Esophagus (tissue), 2 donors: ENCODE measurements around the gene CTNNA2. TPM values are rescaled to one million over a fixed set of nuclear protein-coding genes. Genes with fewer than 3 reads are reported as not detected.

Experiments used
- H3K27ac ChIP-seq, 2 donors: one replicate each; pipeline ENCODE4 v1.5.1; 2013; ENCODE audit warnings: low read depth in 2 of 2, mild to moderate bottlenecking in 2 of 2, inconsistent platforms in 1 of 2, low read length in 1 of 2, moderate library complexity in 1 of 2
- H3K27me3 ChIP-seq, 2 donors: one replicate each; pipeline ENCODE4 v1.6.1; 2013; ENCODE audit warnings: low read length in 2 of 2, control low read depth in 1 of 2, mild to moderate bottlenecking in 1 of 2; ENCODE audit not compliant: insufficient read depth in 2 of 2, control insufficient read depth in 1 of 2
- H3K36me3 ChIP-seq, 2 donors: one replicate each; pipeline ENCODE4 v1.6.1; 2013; ENCODE audit warnings: low read length in 1 of 2; ENCODE audit not compliant: control insufficient read depth in 2 of 2, insufficient read depth in 2 of 2
- H3K4me1 ChIP-seq, 2 donors: one replicate each; pipeline ENCODE4 v1.6.1; 2013; ENCODE audit warnings: low read length in 1 of 2; ENCODE audit not compliant: control insufficient read depth in 2 of 2, insufficient read depth in 2 of 2
- H3K4me3 ChIP-seq, 2 donors: one replicate each; pipeline ENCODE4 v1.5.1; 2013; ENCODE audit warnings: low read length in 2 of 2, mild to moderate bottlenecking in 2 of 2, low read depth in 1 of 2, moderate library complexity in 1 of 2
- H3K9me3 ChIP-seq, 2 donors: one replicate each; pipeline ENCODE4 v1.6.1; 2013; ENCODE audit warnings: mild to moderate bottlenecking in 2 of 2, low read depth in 1 of 2, low read length in 1 of 2, moderate library complexity in 1 of 2; ENCODE audit not compliant: control insufficient read depth in 2 of 2, insufficient read depth in 1 of 2
- WGBS, 2 donors: extraction: QIAGEN DNeasy Blood & Tissue Kit; methylation state at CpG; one replicate each; pipeline ENCODE4 v1.1.7; 2013; 5-methylcytosine and 5-hydroxymethylcytosine counted together
- polyA plus RNA-seq, 2 donors: library from polyadenylated mRNA; stranded (reverse); fragments of 200-250 nt; gene quantifications; one replicate each; pipeline ENCODE4 v1.2.3, GENCODE V29; 2013
- donor health status: healthy with polysubstance abuse.
- donor health status: Bipolar disorder and iron deficiency.

Gene CTNNA2
- polyA plus RNA-seq, 2 donors: 0.02 TPM; not detected in 1

GRCh38 chr2:79627237-79627636 is 114.4 kb downstream of the CTNNA2 start:
- Histone ChIP-seq H3K27ac (no peak overlapping the region), H3K4me3 (no peak overlapping the region), H3K4me1 (no peaks in the 10 kb centered on the region), H3K9me3 (no peaks in the 10 kb centered on the region), H3K27me3 (no peaks in the 10 kb centered on the region), H3K36me3 (no peaks in the 10 kb centered on the region)
- WGBS, 2 donors: 63 to 67% methylated on average over 5 of the region's 5 CpGs

- WGBS, 2 donors: 72 to 77% methylated on average over 3 of the region's 3 CpGs
- no peaks in the 10 kb centered on the region for H3K36me3 ChIP-seq
- H3K4me1 ChIP-seq: no peaks in the 10 kb centered on the region
- H3K9me3 ChIP-seq: no peaks in the 10 kb centered on the region
- H3K27me3 ChIP-seq: no peaks in the 10 kb centered on the region
- no peak overlapping the region for H3K27ac ChIP-seq
- H3K4me3 ChIP-seq: no peak overlapping the region
Measured at GRCh38 chr2:79630060-79630459, 117.2 kb downstream of the CTNNA2 start.

GRCh38 chr2:79630972-79631557 is 118.2 kb downstream of the CTNNA2 start:
- H3K4me3 ChIP-seq: no peak overlapping the region
- no peaks in the 10 kb centered on the region for H3K9me3 ChIP-seq
- no peaks in the 10 kb centered on the region for H3K27me3 ChIP-seq
- H3K27ac ChIP-seq: no peak overlapping the region
- no peaks in the 10 kb centered on the region for H3K4me1 ChIP-seq
- 45 to 53% methylated on average over 7 of the region's 7 CpGs for WGBS, 2 donors
- H3K36me3 ChIP-seq: no peaks in the 10 kb centered on the region

DNA sequence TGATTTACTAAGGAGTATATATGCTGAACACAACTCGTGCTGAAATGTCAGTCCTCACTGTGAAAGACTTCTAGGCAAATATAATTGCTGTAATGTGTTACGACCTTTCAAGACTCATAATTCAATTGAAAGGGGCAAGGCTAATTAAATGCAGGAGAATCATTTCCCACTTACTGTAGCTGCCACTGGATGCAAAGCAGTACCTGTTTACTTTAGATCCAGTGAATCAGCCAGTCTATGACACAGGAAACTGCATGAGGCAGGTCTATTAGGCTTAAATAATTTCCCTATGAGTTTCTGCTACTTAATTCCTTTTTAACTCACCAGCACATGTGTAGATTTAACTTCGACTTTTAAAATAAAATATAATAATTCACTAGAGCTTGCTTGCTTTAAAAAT is 125.6 kb downstream of the CTNNA2 start:
- 58 to 70% methylated on average over 3 of the region's 3 CpGs for WGBS, 2 donors
- Histone ChIP-seq H3K4me3 (no peak overlapping the region), H3K9me3 (no peaks in the 10 kb centered on the region), H3K36me3 (no peaks in the 10 kb centered on the region), H3K4me1 (no peaks in the 10 kb centered on the region), H3K27me3 (no peaks in the 10 kb centered on the region), H3K27ac (no peak overlapping the region)

DNA sequence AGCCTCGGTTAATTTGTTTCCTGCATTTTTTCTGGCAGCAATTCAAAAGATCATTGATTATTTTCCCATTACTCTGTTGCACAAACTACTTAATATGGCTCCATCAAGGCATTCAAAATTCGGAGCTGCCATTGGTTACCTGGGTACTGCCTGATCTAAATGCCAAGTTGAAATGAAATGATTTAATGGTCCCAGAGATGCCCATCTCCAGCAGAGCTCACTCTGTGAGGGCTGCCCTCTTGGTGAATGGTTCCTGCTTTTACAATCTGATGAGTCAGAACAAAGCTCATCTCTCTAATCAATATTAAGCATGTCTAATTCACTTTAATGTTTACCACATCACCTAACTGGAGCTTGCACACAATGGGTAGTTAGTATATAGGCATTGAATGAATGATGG is 126.1 kb downstream of the CTNNA2 start:
- no peak overlapping the region for H3K4me3 ChIP-seq
- 50 to 61% methylated on average over 2 of the region's 2 CpGs for WGBS, 2 donors
- no peaks in the 10 kb centered on the region for H3K36me3 ChIP-seq
- H3K9me3 ChIP-seq: no peaks in the 10 kb centered on the region
- H3K27me3 ChIP-seq: no peaks in the 10 kb centered on the region
- H3K4me1 ChIP-seq: no peaks in the 10 kb centered on the region
- no peak overlapping the region for H3K27ac ChIP-seq

GRCh38 chr2:79640001-79640400 is 127.2 kb downstream of the CTNNA2 start:
- Histone ChIP-seq H3K4me3 (no peak overlapping the region), H3K4me1 (no peaks in the 10 kb centered on the region), H3K9me3 (no peaks in the 10 kb centered on the region), H3K27me3 (no peaks in the 10 kb centered on the region), H3K36me3 (no peaks in the 10 kb centered on the region), H3K27ac (no peak overlapping the region)
- WGBS, 2 donors: 25 to 43% methylated on average over 2 of the region's 2 CpGs

DNA sequence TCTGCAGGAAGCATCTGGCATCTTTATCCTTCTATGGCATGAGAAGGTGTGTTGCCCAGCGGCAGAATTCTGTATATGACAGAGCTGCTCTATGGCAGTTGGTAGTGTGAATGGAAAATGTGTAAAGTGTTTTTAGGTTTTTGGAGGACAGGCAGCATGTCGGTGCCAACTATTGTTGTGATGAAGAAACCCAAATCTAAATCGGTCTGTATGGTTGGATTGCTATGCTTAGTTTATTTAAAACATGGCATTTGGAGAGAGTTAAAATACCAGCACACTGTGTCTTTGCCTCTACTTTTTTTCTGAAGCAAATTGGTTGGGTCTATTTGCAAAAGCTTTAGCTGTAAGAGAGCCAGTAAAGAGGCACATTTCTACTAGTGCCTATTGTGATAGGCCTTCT is 136.7 kb downstream of the CTNNA2 start:
- no peaks in the 10 kb centered on the region for H3K9me3 ChIP-seq
- 89 to 92% methylated on average over 3 of the region's 3 CpGs for WGBS, 2 donors
- no peak overlapping the region for H3K4me3 ChIP-seq
- H3K36me3 ChIP-seq: no peaks in the 10 kb centered on the region
- no peaks in the 10 kb centered on the region for H3K27me3 ChIP-seq
- no peak overlapping the region for H3K27ac ChIP-seq
- no peaks in the 10 kb centered on the region for H3K4me1 ChIP-seq

DNA sequence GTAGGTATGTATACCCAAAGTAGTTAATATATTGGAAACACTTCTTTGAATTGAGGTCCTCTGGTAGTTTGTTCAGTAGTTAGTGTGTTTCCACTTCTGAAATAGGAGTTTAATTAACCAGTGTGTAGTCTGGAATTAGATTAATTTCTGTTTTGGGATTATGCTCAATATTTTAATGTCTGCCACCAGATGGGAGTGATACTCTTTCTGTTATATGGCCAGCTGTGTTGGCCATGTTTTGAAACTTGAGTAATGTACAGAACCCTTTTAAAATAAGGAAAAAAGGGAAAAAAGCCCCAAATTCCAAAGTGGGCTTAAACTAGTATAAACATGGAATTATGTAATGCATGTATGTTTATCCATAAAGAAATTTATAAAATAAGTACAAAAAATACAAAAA is 147.7 kb downstream of the CTNNA2 start:
- Histone ChIP-seq H3K4me3 (no peak overlapping the region), H3K27ac (no peak overlapping the region), H3K27me3 (no peaks in the 10 kb centered on the region), H3K9me3 (no peaks in the 10 kb centered on the region), H3K4me1 (no peaks in the 10 kb centered on the region), H3K36me3 (no peaks in the 10 kb centered on the region)

GRCh38 chr2:79665091-79665490 is 152.2 kb downstream of the CTNNA2 start:
- H3K4me1 ChIP-seq: peaks cover 0 to 2% of the 10 kb centered on the region in 2 donors
- no peak overlapping the region for H3K4me3 ChIP-seq
- 74 to 81% methylated on average over 2 of the region's 2 CpGs for WGBS, 2 donors
- H3K9me3 ChIP-seq: peaks cover 4 to 5% of the 10 kb centered on the region in 2 donors
- H3K27ac ChIP-seq: no peak overlapping the region
- H3K36me3 ChIP-seq: no peaks in the 10 kb centered on the region
- no peaks in the 10 kb centered on the region for H3K27me3 ChIP-seq

GRCh38 chr2:79666430-79666829 is 153.6 kb downstream of the CTNNA2 start:
- H3K27me3 ChIP-seq: no peaks in the 10 kb centered on the region
- H3K27ac ChIP-seq: no peak overlapping the region
- no peaks in the 10 kb centered on the region for H3K36me3 ChIP-seq
- H3K4me3 ChIP-seq: no peak overlapping the region
- H3K9me3 ChIP-seq: peaks cover 6 to 7% of the 10 kb centered on the region in 2 donors
- 73% methylated on average over 4 of the region's 4 CpGs for WGBS, 2 donors
- peaks cover 0 to 2% of the 10 kb centered on the region in 2 donors for H3K4me1 ChIP-seq
